HG03442 (cell line): Measurements from ENCODE around the gene C17orf75.
"Not testable (repeated sequence)": the region's sequence is repeated elsewhere in the genome, so short reads cannot be mapped to it uniquely, and the experiment has no call there.

Experiments used
- ATAC-seq: cut with Tn5 transposase; IDR thresholded peaks from one replicate; pipeline ENCODE4 v1.9.1; 2021; ENCODE audit warnings: mild to moderate bottlenecking, moderate library complexity; ENCODE audit not compliant: unreplicated experiment

Gene C17orf75

GRCh38 chr17:32345951-32346600, 4.1 kb upstream of the C17orf75 start:
- ATAC-seq: no peak

DNA sequence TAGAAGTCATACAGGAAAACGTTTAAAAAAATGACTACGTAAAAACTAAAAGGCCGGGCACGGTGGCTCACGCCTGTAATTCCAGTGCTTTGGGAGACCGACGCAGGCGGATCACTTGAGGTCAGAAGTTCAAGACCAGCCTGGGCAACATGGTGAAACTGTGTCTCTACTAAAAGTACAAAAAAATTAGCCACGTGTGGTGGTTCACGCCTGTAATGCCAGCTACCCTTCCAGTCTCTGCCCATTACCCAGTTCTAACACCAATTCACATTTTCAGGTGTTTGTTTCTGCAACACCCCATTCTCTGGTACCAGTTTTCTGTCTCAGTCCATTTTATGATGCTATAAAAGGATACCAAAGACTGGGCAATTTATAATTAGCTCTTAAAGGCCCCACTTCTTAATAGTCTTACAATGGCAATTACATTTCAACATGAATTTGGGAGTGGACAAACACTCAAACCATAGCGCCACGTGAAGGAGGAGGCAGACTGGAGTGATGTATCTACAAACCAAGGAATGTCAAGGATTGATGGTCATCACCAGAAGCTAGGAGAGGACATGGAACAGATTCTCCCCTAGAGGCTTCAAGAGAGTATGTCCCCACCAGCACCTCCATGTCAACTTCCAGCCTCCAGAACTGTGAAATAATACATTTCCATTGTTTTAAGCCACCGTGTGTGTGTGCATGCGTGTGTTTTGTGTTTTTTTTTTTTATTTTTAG, 791 bp upstream of the C17orf75 start:
- no peak for ATAC-seq

GRCh38 chr17:32341141-32341856, 674 bp downstream of the C17orf75 start:
- no peak for ATAC-seq

GRCh38 chr17:32335687-32336086, 6.3 kb downstream of the C17orf75 start:
- no peak for ATAC-seq

- ATAC-seq: no peak
Observed at GRCh38 chr17:32335046-32335445, 6.9 kb downstream of the C17orf75 start.

DNA sequence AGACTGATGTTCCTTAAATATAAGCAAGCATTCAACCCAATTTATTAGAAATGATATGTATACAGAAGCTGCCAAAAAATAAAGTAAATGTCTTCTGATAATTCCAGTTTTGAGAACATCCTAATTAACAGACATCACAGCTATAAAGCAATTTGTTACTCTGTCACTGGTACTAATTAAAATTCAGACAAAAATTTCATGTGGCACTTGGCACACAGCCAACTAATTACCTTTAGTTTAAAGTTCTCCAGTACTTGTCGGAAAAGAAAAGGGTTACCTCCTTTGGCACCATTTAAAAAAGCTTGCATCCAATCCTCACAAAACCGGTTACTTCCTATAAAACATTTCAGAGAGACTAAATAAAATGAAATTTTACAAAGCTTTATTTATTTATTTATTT, 8.8 kb downstream of the C17orf75 start:
- no peak for ATAC-seq

DNA sequence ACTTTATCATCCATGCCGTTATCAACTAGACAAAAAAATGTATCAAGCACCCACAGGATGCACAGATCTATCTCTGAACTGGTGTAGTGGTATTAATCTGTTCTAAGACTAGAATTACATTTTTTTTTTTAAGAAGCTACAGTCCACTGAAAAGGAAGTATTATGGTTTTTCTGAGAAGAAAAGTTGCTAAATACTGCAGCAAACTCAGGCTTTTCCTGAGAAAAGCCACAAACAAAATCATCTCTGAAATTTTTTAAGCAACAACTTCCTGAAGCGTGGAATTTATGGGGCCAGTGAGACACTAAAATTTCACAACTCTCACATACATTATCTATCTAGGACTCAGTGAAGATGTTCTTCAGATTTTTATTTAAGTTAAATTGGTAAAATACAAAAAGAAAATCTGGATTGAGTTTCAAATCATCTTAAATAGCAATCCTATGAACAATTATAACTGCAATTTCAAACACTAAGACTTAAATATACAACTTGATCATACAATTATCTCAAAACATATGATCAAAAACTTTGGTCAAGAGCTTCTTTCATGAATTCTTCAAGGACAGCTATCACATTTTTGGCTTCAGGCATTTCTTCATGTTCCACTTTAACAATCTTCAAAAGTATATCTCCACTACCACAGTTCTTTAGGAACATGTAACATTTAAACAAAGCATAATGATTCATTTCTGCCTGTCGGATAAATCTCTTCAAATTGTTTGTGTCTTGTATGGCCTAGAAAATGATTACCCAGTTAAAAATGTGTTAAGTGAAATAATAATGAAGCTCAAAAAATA, 10.5 kb downstream of the C17orf75 start:
- no peak for ATAC-seq

DNA sequence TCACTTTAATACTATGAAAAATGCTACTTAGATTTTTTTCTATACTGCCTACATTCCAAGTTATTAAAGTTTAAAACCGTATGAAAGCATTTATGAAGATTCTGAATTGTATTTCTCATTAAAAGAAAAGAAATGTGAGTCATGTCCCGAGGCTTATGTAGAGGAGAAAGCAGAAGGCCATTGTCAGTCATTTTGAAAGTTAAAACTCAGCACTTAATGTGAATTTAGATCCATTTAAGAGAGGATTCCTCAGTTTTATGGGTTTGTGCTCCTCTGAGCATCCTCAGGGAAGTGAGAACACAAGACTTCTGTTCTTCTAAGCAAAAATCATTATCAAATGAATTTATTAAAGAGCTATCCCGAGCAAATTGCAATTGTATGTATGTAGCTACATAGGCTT, 11.8 kb downstream of the C17orf75 start:
- no peak for ATAC-seq

DNA sequence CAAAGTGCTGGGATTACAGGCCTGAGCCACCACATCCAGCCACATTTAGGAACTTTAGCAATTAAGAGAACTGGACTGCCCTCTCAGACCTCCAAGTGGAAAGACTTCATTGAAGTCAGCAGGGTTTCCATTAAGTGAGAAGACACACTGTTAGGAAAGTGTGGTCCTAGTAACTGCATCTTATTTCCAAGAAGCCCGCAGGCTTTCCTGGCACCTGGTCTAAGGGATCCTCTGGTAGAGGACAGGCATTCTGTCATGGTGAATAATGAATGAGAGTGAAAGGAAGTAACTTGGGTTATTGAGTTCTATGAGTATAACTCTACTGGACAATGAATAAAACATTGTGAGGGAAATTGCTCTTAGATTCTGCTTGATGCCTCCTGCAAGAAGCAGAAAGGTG, 14.1 kb downstream of the C17orf75 start:
- no peak for ATAC-seq

DNA sequence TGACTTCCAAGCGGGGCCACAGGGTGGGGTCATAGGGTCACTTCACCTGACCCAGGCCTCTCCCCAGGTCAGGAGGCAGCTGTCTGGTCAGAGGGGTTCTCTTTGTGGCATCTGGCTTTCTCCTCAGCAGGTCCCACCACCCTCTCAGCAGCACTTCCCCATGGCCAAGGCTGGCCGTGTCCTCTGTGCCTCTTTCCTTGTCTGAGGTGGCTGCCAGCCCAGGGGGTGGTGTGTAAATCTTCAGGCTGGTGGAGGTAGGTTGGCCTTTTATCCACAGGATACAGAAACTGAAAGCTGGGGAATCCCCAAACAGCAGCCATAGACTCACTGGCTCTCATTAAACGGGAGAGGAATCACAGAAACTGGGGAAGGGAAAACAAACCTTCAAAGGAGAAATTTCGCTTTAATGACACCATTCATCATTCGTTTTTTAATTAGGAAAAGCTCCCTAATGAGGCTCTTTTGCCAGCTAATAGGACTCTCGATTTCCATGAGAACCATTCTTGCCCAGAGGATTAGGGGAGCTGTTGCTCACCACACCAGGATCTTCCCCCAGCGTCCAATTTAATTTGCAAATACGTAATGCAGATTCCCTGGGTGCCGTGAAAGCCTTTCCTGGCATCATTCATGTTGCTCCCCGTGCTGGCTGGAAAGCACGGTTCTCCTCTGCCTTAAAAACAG, 18.0 kb downstream of the C17orf75 start:
- ATAC-seq: no peak

- ATAC-seq: no peak
Observed at GRCh38 chr17:32323046-32323445, 18.9 kb downstream of the C17orf75 start.

DNA sequence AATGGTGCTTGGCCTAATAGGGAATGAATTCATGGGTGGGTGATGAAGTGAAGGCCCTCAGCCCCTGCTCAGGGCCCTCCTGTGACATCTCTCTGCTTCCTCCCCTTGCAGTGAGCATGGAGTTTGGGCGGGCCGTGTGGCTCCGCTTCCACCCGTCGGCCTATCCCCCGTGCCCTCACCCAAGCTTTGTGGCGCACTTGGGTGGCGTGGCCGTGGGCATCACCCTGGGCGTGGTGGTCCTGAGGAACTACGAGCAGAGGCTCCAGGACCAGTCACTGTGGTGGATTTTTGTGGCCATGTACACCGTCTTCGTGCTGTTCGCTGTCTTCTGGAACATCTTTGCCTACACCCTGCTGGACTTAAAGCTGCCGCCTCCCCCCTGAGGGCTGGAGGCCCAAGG, 21.1 kb downstream of the C17orf75 start:
- ATAC-seq: no peak

GRCh38 chr17:32320080-32320479, 21.9 kb downstream of the C17orf75 start:
- ATAC-seq: not testable (repeated sequence)

GRCh38 chr17:32319548-32319905, 22.4 kb downstream of the C17orf75 start:
- peak; percentile 71 for ATAC-seq

- no peak for ATAC-seq
Observed at GRCh38 chr17:32318071-32318470, 23.9 kb downstream of the C17orf75 start.

- ATAC-seq: no peak
Observed at GRCh38 chr17:32317353-32317752, 24.6 kb downstream of the C17orf75 start.

- ATAC-seq: not testable (repeated sequence)
Observed at GRCh38 chr17:32316653-32317052, 25.3 kb downstream of the C17orf75 start.

DNA sequence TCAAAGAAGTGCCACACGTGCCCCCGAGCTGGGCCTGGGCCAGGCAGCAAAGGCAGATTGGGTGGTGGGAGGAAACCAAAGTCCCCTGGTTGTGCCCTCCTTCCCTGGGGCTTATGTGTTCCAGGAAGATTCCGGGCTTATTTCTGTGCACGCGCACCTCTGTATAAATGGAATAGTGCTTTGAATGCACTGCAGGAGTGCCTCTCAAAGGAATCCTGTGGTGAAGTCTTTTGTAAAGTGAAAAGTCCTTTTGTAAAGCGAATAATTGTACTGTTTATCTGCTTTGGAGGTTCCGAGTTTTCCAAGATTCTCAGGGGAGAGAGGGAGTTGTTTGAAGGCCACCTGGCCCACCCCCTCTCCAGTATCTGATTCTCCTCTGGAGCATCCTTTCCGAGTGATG, 26.8 kb downstream of the C17orf75 start:
- ATAC-seq: no peak

DNA sequence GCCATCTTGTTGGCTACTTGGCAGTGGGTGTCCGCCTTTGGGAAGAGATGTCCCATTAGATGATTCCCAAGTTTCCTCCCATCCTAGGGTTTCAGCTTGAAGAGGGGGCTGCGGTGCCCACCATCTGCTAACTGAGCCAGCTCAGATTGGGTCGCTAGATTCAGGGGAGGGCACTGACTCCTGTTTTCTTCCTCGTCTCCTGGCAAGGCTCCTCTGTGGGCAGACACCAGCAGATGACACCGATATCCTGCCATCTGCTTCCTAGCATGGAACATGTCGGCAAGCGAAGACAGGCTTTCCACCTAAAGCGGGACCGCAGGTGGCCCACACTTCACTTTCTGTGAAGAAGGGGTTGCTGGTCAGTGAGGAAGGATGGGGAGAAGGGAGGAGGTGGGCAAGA, 27.3 kb downstream of the C17orf75 start:
- ATAC-seq: no peak

- no peak for ATAC-seq
Observed at GRCh38 chr17:32311028-32311536, 30.9 kb downstream of the C17orf75 start.
